DMS 273 (cell line): ENCODE measurements around the gene ATG9B.
"Not testable (repeated sequence)": the region's sequence is repeated elsewhere in the genome, so short reads cannot be mapped to it uniquely, and the experiment has no call there.

ENCODE experiments used
- DNase-seq: peaks from one replicate; lab custom pipeline; 2025; ENCODE audit not compliant: unreplicated experiment; lab: John Stamatoyannopoulos, UW

Gene ATG9B

GRCh38 chr7:151058781-151059366, 34.6 kb upstream of the ATG9B start:
- DNase-seq, result peak; percentile 65

- DNase-seq, result peak; percentile 100
Measured at GRCh38 chr7:151057989-151058780, 33.9 kb upstream of the ATG9B start.

- peak; percentile 88 for DNase-seq
Measured at GRCh38 chr7:151057506-151057988, 33.3 kb upstream of the ATG9B start, which contains the start of gene CDK5. Gene CDK5, minus strand, starts transcription at chr7:151057897. Its CDS starts 49 bp downstream, at chr7:151057848.

- no peak for DNase-seq
Measured at GRCh38 chr7:151056666-151057505, 32.6 kb upstream of the ATG9B start.

GRCh38 chr7:151056283-151056665, 32.0 kb upstream of the ATG9B start:
- DNase-seq, result no peak

GRCh38 chr7:151053751-151054150, 29.5 kb upstream of the ATG9B start:
- DNase-seq, result no peak

- no peak for DNase-seq
Measured at GRCh38 chr7:151053096-151053495, 28.8 kb upstream of the ATG9B start.

GRCh38 chr7:151051108-151051507, 26.8 kb upstream of the ATG9B start:
- DNase-seq, result no peak

GRCh38 chr7:151048911-151049463, 24.7 kb upstream of the ATG9B start:
- DNase-seq, result no peak

GRCh38 chr7:151047976-151048815, 23.9 kb upstream of the ATG9B start, which contains the start of gene ASIC3:
Gene ASIC3, plus strand, starts transcription at chr7:151048531. Its CDS starts 355 bp downstream, at chr7:151048886.
- peak; percentile 61 for DNase-seq

GRCh38 chr7:151046603-151047573, 22.6 kb upstream of the ATG9B start:
- DNase-seq, result peak; percentile 86

- no peak for DNase-seq
Measured at GRCh38 chr7:151045967-151046366, 21.7 kb upstream of the ATG9B start.

GRCh38 chr7:151045262-151045661, 21.0 kb upstream of the ATG9B start:
- DNase-seq, result peak; percentile 83

- DNase-seq, result no peak
Measured at GRCh38 chr7:151043959-151044358, 19.7 kb upstream of the ATG9B start.

- not testable (repeated sequence) for DNase-seq
Measured at GRCh38 chr7:151043449-151043848, 19.2 kb upstream of the ATG9B start.

GRCh38 chr7:151040616-151041375, 16.5 kb upstream of the ATG9B start:
- no peak for DNase-seq

GRCh38 chr7:151039850-151040548, 15.7 kb upstream of the ATG9B start:
- peak; percentile 81 for DNase-seq
